CD4-positive, alpha-beta T cell treated with Interleukin-6 at 100 ng/mL for 8 hours (primary cell): ENCODE results near the gene NRF1.

Source experiments
- DNase-seq: peaks from one replicate; pipeline ENCODE4 v3.0.0-alpha.2; 2020; ENCODE audit warnings: mixed read lengths, low spot score

NRF1 gene

DNA sequence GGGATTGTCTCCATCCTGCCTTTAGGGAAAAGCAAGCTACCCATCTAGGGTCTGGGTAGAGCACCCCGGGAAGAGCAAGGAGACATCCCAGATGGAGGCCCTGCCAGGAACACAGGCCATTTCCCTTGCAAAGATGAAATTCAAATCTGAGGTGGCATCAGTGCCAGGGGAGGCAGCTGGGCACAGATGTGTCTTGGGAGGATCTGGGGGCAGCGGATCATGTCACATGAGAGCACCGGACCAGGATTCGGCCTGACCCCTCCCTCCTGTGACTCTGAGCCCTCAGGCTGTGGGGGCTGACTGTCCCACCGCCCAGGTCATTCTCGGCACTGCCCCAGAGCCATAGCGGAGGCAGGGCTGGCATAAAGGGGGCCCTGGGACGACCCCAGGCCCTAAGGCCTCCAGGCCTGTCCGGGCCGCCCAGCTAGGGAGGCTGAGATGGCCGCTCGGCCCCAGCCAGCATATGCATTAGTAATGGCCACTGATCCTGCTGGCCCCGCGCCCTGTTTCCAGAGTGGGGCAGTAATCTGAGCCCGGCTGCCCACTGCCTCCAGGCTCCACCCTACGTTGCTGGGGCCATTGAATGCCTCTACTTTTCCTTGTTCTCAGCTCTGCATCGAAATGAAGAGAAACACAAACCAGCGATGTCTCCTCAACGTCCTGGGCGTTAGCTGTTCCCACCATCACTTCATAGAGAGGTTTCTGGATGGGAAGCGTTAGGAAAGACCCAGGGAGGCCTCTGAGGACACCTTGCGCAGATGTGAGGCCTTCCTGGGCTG lies 192.8 kb downstream of the NRF1 start:
- DNase-seq, result no peak

DNA sequence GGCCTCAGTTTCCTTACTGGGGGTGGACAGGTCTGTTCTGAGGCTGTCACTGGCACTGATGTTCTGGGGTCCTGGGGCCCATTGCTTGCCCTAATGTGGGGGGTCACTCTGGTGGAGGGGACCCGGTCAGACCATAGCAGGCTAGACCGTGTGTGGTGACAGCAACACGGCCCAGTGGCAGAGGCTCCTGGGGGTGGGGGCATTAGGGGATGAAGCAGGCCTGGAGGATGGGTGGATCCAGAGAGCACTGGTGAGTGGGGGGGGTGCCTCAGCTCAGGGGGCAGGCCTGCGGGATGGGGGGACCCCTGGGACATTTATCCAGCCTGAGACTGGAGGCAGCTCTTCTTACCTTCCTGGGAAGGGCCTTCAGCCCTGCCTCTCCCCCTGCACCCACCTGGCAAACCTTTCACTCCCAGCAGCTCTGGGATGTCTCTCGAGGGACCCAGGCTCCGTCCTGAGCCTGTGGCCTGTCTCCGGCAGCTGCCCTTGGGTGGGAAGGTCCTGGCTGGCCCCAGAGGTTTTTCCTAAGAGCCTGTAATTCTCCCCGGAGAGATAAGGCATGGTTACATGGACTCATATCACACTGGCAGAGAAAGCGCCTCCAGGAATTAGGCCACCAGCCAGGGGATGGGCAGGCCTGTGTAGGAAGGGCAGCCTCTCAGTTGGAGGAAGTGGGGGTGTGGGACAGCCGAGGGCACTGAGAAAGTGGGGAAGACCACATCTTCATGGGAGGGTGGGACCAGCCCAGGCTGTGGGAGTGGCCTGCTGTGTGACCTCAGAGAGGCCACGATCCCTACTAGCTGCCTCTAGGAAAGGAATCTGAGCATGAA lies 193.6 kb downstream of the NRF1 start:
- DNase-seq, result no peak
